Heart left ventricle (tissue), 13 donors: ENCODE results near the gene YJEFN3.

Experiments
- CTCF ChIP-seq, 12 donors: fragments of 200-600 bp; sonication (generic) in 4 of 12; IDR thresholded peaks; one replicate each; pipeline versions ENCODE4 v1.5.0 to v1.8.0; 2018 to 2022; ENCODE audit warnings: antibody characterized with exemption in 12 of 12, mild to moderate bottlenecking in 5 of 12
- POLR2A ChIP-seq, 2 donors: fragments of 450-650 bp; IDR thresholded peaks; one replicate each; pipeline ENCODE4 v1.6.1; 2017; ENCODE audit warnings: antibody characterized with exemption in 2 of 2, mild to moderate bottlenecking in 2 of 2, moderate library complexity in 2 of 2
- donor health status: ischemic (EF 13 %, LVEDD 7.1; RV severe dilation, severe dysfunction).
- donor health status: DM: no; HTN: yes; CAD: no.
- donor health status: DM: no; HTN: no; CAD: no.
- donor health status: ischemic (EF 25% LVEDD 6.9; RV normal size, moderate dysfunction).
- donor health status: ischemic (EF 25% LVEDD 5.7; RV mildly dilated, moderate dysfunction).
- donor health status: ischemic (EF 35%, LVEDD 5.7; RV mildly dilated, moderate dysfunction).
- donor health status: nonischemic (EF 11% LVEDD 7.7; RV severe dilation, severe dysfunction).
- donor health status: DM: yes; HTN: yes; CAD: no.
- donor health status: PGD.
- donor health status: ischemic (EF 29% LVEDD 5.4; RV normal size, mild dysfunction).
- donor health status: nonischemic (EF 23%, LVEDD 6.1; RV moderate dilation, normal function).

GRCh38 chr19:19540715-19541515, 12.2 kb downstream of the YJEFN3 start:
- no peak for TF ChIP-seq CTCF (IDR thresholded peaks at IDR 0.05)
- TF ChIP-seq POLR2A (IDR thresholded peaks at IDR 0.05) = no peak
